MM.1S (cell line): ENCODE measurements around the gene LRIT2.

ENCODE experiments used
- DNase-seq: peaks from one replicate; pipeline ENCODE4 v3.0.0-alpha.2; 2015
- H2AFZ ChIP-seq: fragments of 300-600 bp; sonication (generic); 2 replicates; pipeline ENCODE4 v1.6.0; 2016; ENCODE audit warnings: antibody characterized with exemption, low read length
- H3F3A ChIP-seq: fragments of 300-600 bp; sonication (generic); 2 replicates; pipeline ENCODE4 v1.6.1; 2016; ENCODE audit warnings: mild to moderate bottlenecking, antibody characterized with exemption, low read length, moderate library complexity, mixed read lengths; ENCODE audit not compliant: insufficient read depth
- H3K27ac ChIP-seq: fragments of 300-600 bp; sonication (generic); 2 replicates; pipeline ENCODE4 v1.5.1; 2016; ENCODE audit warnings: mild to moderate bottlenecking, low read length
- H3K27me3 ChIP-seq: fragments of 300-600 bp; sonication (generic); replicated peaks from 2 replicates; pipeline ENCODE4 v1.6.0; 2016; ENCODE audit warnings: low read length; ENCODE audit not compliant: insufficient read depth
- H3K36me3 ChIP-seq: fragments of 300-600 bp; sonication (generic); replicated peaks from 2 replicates; pipeline ENCODE4 v1.6.1; 2016; ENCODE audit warnings: mild to moderate bottlenecking, low read length, mixed read lengths; ENCODE audit not compliant: insufficient read depth
- H3K4me1 ChIP-seq: fragments of 300-600 bp; sonication (generic); 2 replicates; pipeline ENCODE4 v1.6.1; 2016; ENCODE audit warnings: low read length, mixed read lengths
- H3K4me2 ChIP-seq: fragments of 300-600 bp; sonication (generic); 2 replicates; pipeline ENCODE4 v1.6.0; 2016; ENCODE audit warnings: low read depth, low read length
- H3K4me3 ChIP-seq: fragments of 300-600 bp; sonication (generic); 2 replicates; pipeline ENCODE4 v1.5.1; 2016; ENCODE audit warnings: low read length, mixed read lengths
- H3K79me2 ChIP-seq: fragments of 300-600 bp; sonication (generic); 2 replicates; pipeline ENCODE4 v1.6.1; 2016; ENCODE audit warnings: mixed run types, low read length, mixed read lengths
- H3K9ac ChIP-seq: fragments of 300-600 bp; sonication (generic); 2 replicates; pipeline ENCODE4 v1.6.1; 2016; ENCODE audit warnings: low read length, mixed read lengths
- H3K9me2 ChIP-seq: fragments of 300-600 bp; sonication (generic); replicated peaks from 2 replicates; pipeline ENCODE4 v1.6.1; 2016; ENCODE audit warnings: mild to moderate bottlenecking, low read length, mixed read lengths; ENCODE audit not compliant: insufficient read depth
- H3K9me3 ChIP-seq: fragments of 300-600 bp; sonication (generic); replicated peaks from 2 replicates; pipeline ENCODE4 v1.6.1; 2016; ENCODE audit warnings: mild to moderate bottlenecking, low read length, mixed read lengths; ENCODE audit not compliant: insufficient read depth
- H4K20me1 ChIP-seq: fragments of 300-600 bp; sonication (generic); 2 replicates; pipeline ENCODE4 v1.6.1; 2016; ENCODE audit warnings: mild to moderate bottlenecking, low read length, moderate library complexity, mixed read lengths; ENCODE audit not compliant: insufficient read depth
- CTCF ChIP-seq: fragments of 300-600 bp; sonication (generic); IDR thresholded peaks from 2 replicates; pipeline ENCODE4 v1.5.1; 2016; ENCODE audit warnings: antibody characterized with exemption, low read length, mixed read lengths
- EZH2 ChIP-seq: fragments of 300-600 bp; sonication (generic); optimal IDR thresholded peaks from 2 replicates; pipeline ENCODE3; 2017; ENCODE audit warnings: low read depth, mild to moderate bottlenecking, antibody characterized with exemption, low read length, mixed read lengths
- EZH2phosphoT487 ChIP-seq: fragments of 300-600 bp; sonication (generic); IDR thresholded peaks from 2 replicates; pipeline ENCODE4 v1.6.1; 2018; ENCODE audit warnings: antibody characterized with exemption, low read length

The LRIT2 gene

GRCh38 chr10:84269162-84269561 is 43.8 kb upstream of the LRIT2 start:
- H3F3A ChIP-seq = no peaks in the 10 kb centered on the region
- no peak overlapping the region for H3K4me2 ChIP-seq
- no peaks in the 10 kb centered on the region for H3K4me1 ChIP-seq
- no peak overlapping the region for H3K9ac ChIP-seq
- H3K9me2 ChIP-seq = no peaks in the 10 kb centered on the region
- no peak overlapping the region for H3K4me3 ChIP-seq
- H4K20me1 ChIP-seq = no peaks in the 10 kb centered on the region
- H2AFZ ChIP-seq = no peak overlapping the region
- no peak for DNase-seq
- TF ChIP-seq CTCF = no peak
- no peak for TF ChIP-seq EZH2
- no peak for TF ChIP-seq EZH2phosphoT487
- no peaks in the 10 kb centered on the region for H3K79me2 ChIP-seq
- H3K9me3 ChIP-seq = no peaks in the 10 kb centered on the region
- no peaks in the 10 kb centered on the region for H3K27me3 ChIP-seq
- no peaks in the 10 kb centered on the region for H3K36me3 ChIP-seq
- H3K27ac ChIP-seq = no peak overlapping the region

- no peak for DNase-seq
- Histone ChIP-seq H2AFZ (no peak overlapping the region), H3K9me3 (no peaks in the 10 kb centered on the region), H4K20me1 (no peaks in the 10 kb centered on the region), H3K4me1 (no peaks in the 10 kb centered on the region), H3K36me3 (no peaks in the 10 kb centered on the region), H3K27ac (no peak overlapping the region), H3K9ac (no peak overlapping the region), H3K4me3 (no peak overlapping the region), H3F3A (no peaks in the 10 kb centered on the region), H3K79me2 (no peaks in the 10 kb centered on the region), H3K27me3 (no peaks in the 10 kb centered on the region), H3K4me2 (no peak overlapping the region), H3K9me2 (no peaks in the 10 kb centered on the region)
- TF ChIP-seq CTCF = peak; percentile 52
- no peak for TF ChIP-seq EZH2phosphoT487
- no peak for TF ChIP-seq EZH2
Measured at GRCh38 chr10:84267503-84268126, 42.3 kb upstream of the LRIT2 start.

GRCh38 chr10:84265418-84265817 is 40.1 kb upstream of the LRIT2 start:
- no peak overlapping the region for H2AFZ ChIP-seq
- H3K9ac ChIP-seq = no peak overlapping the region
- H3K4me2 ChIP-seq = no peak overlapping the region
- H3K9me3 ChIP-seq = no peaks in the 10 kb centered on the region
- no peak overlapping the region for H3K4me3 ChIP-seq
- no peaks in the 10 kb centered on the region for H3K27me3 ChIP-seq
- H4K20me1 ChIP-seq = no peaks in the 10 kb centered on the region
- TF ChIP-seq EZH2 (no peak), EZH2phosphoT487 (no peak), CTCF (no peak)
- no peak for DNase-seq
- H3K4me1 ChIP-seq = no peaks in the 10 kb centered on the region
- no peaks in the 10 kb centered on the region for H3K9me2 ChIP-seq
- no peak overlapping the region for H3K27ac ChIP-seq
- no peaks in the 10 kb centered on the region for H3F3A ChIP-seq
- H3K79me2 ChIP-seq = no peaks in the 10 kb centered on the region
- no peaks in the 10 kb centered on the region for H3K36me3 ChIP-seq
